IPS DF 19.7 (cell line): ENCODE measurements around the gene CROCC.

Experiments
- DNase-seq: peaks from one replicate; pipeline ENCODE4 v3.0.0-alpha.2; 2013; ENCODE audit warnings: low read depth, low spot score

Gene CROCC

GRCh38 chr1:16969057-16969611 is 47.4 kb downstream of the CROCC start:
- DNase-seq, result no peak

- DNase-seq, result no peak
Observed at GRCh38 chr1:16969651-16970050, 47.9 kb downstream of the CROCC start.

GRCh38 chr1:16970132-16970910 is 48.6 kb downstream of the CROCC start:
- no peak for DNase-seq

GRCh38 chr1:16971341-16972188 is 49.8 kb downstream of the CROCC start:
- no peak for DNase-seq

GRCh38 chr1:16972189-16972895 is 50.6 kb downstream of the CROCC start:
- DNase-seq, result no peak

- no peak for DNase-seq
Observed at GRCh38 chr1:16973215-16973614, 51.5 kb downstream of the CROCC start.

GRCh38 chr1:16975211-16975610 is 53.5 kb downstream of the CROCC start:
- no peak for DNase-seq

- DNase-seq, result no peak
Observed at GRCh38 chr1:16975838-16976237, 54.1 kb downstream of the CROCC start.

GRCh38 chr1:16976966-16977365 is 55.2 kb downstream of the CROCC start:
- DNase-seq, result no peak

GRCh38 chr1:16977377-16977776 is 55.6 kb downstream of the CROCC start:
- DNase-seq, result no peak

GRCh38 chr1:16978139-16978538 is 56.4 kb downstream of the CROCC start:
- no peak for DNase-seq

GRCh38 chr1:16978567-16979474 is 57.1 kb downstream of the CROCC start:
- no peak for DNase-seq

- no peak for DNase-seq
Observed at GRCh38 chr1:16979475-16980327, 58.0 kb downstream of the CROCC start.

- DNase-seq, result no peak
Observed at GRCh38 chr1:16980473-16981268, 58.9 kb downstream of the CROCC start, which contains the start of gene MFAP2. MFAP2 (minus strand) TSS chr1:16980620; CDS start chr1:16978273, 2,347 bp downstream.

GRCh38 chr1:16981269-16981849 is 59.6 kb downstream of the CROCC start:
- no peak for DNase-seq

GRCh38 chr1:16982902-16983301 is 61.2 kb downstream of the CROCC start:
- no peak for DNase-seq

- DNase-seq, result no peak
Observed at GRCh38 chr1:16983649-16984048, 61.9 kb downstream of the CROCC start.

- no peak for DNase-seq
Observed at GRCh38 chr1:16984717-16985116, 63.0 kb downstream of the CROCC start.

GRCh38 chr1:16986113-16986512 is 64.4 kb downstream of the CROCC start:
- DNase-seq, result no peak
